ENCODE results near the gene ZNF319.

GRCh38 chr16:58035356-58036170, 35.1 kb upstream of the ZNF319 start:
- TF ChIP-seq POLR2A (IDR thresholded peaks at IDR 0.05) = no peak
- TF ChIP-seq CTCF (IDR thresholded peaks at IDR 0.05) = no peak

Measured in Peyer's patch (tissue), 4 donors.